UCSD-AML1 (cell line): ENCODE measurements around the gene RAB8B.
"Not testable (repeated sequence)": the region's sequence is repeated elsewhere in the genome, so short reads cannot be mapped to it uniquely, and the experiment has no call there.

Source experiments
- DNase-seq: peaks from one replicate; lab custom pipeline; 2025; ENCODE audit not compliant: unreplicated experiment; lab: John Stamatoyannopoulos, UW

RAB8B gene

DNA sequence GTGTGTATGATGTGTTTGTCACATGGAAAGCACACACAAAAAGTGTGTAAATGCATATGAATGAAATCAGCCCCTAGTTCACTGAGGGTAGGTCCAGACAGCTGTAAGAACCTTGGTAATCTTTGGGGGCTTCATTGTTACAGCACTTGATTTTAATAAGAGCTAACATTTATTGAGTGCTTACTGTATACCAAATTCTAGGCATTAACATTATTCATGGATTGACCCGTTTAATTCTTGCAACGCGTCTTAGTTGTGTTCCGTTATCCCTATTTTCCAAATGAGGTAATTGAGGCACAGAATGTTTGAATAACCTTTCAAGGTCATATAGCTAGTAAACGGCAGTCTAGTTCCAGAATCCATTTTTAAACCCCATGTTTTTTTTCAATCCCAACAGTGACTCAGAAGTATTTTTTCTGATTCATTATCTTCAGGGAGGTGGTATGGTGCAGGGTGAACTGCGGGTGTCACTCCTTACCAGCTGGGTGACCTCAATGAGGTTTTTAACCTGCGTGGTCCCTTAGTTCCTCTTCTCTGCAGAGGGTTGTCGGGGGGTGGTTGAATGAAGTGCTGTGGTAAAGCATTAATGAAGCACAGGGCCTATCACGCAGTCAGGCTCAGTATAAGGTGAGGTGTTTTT, 14.2 kb downstream of the RAB8B start:
- peak; percentile 22 for DNase-seq

DNA sequence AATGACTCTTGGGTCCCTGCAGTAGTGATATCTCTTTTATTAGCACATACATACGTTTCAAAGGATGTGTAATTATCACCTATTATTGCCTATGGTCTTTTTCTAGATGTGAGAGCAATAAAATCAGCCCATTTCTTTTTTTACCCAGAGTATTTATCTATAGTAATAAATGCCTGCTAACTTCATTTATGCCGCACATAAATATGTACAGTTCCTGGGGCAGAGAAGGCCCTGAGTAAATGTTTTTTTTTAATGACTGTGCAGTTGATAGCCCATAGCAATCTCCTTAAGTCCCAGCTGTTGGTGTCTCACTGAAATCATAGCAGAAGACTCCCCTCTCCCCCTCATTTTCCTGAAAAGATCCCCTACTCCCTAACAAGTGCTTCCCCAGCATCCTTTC, 16.7 kb downstream of the RAB8B start:
- no peak for DNase-seq

DNA sequence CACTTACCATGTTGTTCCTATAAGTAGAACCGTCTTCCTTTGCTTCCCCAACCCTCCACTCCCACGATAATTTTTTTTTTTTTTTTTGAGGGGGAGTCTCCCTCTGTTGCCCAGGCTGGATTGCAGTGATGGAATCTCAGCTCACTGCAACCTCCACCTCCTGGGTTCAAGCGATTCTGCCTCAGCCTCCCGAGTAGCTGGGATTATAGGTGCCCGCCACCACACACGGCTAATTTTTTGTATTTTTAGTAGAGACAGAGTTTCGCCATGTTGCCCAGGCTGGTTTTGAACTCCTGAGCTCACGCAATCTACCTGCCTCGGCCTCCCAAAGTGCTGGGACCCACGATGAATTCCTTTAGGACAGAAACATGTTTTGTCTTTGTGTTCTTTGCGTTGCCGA, 19.4 kb downstream of the RAB8B start:
- DNase-seq: not testable (repeated sequence)

GRCh38 chr15:63210151-63211091, 21.0 kb downstream of the RAB8B start:
- DNase-seq: no peak

DNA sequence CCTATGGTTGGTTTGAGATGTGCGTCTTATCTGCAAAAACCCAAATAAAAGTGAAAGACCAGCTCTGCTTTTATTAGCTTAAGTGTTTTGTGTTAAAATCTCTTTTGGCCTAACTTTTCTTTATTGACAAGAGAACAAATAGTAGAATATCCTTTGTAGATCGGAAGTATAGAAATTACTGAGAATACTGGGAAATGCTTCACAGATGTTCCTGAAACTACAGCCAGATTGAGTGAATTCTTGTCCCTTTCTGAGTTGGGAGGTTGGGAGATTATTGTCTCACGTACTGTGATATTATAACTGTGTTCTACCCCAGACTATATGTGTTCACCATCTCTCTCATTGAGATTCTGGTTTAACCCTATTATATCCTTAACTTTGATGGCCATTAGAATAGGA, 21.7 kb downstream of the RAB8B start:
- DNase-seq: no peak

DNA sequence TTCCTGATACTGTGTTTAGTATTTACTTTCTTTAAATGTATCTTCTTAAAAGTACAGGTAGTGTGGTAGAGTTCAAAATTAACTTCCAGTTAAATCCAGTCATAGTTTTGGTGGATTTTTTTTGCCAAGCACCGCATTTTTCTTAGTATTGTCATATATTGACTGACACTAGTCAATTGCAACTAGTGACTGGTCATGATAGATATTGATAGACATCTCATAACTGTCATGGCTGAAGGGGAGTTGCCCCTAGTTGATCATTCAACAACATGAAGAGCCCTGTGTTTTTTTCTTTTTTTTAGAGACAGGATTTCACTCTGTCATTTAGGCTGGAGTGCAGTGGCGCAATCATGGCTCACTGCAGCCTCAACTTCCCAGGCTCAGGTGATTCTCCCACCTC, 22.1 kb downstream of the RAB8B start:
- no peak for DNase-seq

DNA sequence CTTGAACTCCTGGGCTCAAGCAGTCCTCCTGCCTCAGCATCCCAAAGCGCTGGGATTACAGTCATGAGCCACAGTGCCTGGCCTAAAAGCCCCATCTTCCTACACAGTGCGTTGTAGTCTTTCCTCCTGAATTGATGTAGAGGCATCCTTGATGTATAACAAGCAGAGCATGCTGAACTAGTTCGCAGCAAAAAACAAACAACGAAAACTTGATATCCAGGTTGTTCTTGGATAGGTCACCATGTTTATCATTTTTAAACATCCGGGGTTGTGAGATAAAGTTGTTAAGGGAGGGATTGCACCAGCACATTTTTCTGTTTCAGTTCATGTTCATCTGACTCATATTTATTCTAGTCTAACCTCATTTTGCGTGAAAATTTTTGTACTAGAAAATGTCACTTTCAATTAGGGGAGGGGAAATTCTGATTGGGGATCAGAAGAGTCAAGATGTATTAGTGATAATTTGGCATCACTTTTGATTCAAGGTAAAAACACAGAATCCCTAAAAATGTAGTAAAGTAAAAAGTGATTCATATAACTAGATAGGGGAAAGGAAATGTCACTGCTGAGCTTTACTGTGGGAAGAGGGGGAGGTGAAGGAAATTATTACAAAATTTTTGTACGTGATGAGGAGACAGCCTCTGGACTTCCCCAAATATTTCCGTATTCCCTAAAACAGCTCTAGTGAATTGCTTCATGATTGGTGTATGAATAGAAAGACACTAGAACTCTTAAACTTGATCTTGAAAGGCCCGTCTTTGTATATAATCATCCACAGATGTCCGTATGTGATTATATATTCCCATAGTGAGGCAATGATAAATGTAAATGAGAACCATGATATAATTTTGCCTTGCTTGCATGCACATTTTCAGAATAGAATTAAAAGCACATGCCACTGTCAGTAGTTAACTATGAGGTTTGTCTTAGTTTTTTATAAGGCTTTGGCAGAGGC, 22.9 kb downstream of the RAB8B start:
- no peak for DNase-seq

DNA sequence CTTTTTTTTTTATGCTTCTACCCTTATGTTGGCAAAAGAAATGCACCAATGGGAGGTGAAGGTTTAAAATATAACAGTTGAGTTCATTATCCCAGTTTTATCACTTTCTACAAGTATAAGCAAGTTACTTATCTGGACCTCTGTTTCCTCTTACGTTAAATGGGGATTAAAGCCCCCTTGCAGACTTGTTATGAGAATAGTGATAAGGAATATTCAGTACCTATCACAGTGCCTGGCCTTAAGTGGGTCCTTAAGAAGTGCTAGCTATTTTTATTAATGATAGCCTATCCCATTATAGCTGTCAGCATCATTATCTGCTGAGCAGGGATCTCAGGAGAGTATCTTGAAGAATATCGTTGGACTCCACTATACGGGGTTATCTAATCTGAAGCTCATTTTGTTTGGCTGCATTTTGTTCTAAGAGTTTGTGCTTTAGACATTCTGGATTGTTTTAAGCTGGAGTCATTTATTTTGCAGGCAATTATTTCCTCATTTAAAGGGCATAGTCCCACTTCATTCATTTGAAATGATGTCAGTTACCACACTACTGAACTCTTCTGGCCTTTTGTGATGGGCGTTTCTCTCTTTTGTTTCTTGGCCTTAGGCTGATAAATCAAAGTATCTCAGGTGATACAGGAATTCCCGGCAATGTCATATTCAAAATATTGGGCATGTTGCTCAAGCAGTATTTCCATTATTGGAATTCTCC, 28.8 kb downstream of the RAB8B start:
- no peak for DNase-seq

- no peak for DNase-seq
Measured at GRCh38 chr15:63219196-63219710, 29.8 kb downstream of the RAB8B start.

- DNase-seq: no peak
Measured at GRCh38 chr15:63221346-63221745, 31.9 kb downstream of the RAB8B start.

GRCh38 chr15:63223463-63223862, 34.1 kb downstream of the RAB8B start:
- DNase-seq: no peak

DNA sequence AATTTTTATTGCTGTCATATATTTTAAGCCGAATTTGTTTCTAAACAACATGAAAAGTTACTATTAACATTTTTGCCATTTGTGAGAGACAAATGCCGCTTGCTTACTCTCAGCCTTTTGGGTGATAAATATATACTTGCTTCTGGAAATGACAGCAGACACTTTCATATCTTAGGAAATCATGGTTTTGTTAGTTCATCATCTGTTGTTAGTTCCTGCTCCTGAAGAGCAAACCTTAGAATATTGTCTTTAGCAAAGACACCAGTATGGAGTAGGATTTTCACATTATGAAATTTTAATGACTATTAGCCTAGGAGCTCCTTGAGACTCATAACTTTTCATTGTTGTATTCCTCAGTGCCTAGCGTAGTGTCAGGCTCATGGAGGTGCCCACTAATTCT, 36.0 kb downstream of the RAB8B start:
- no peak for DNase-seq

- no peak for DNase-seq
Measured at GRCh38 chr15:63226155-63226883, 36.9 kb downstream of the RAB8B start.

DNA sequence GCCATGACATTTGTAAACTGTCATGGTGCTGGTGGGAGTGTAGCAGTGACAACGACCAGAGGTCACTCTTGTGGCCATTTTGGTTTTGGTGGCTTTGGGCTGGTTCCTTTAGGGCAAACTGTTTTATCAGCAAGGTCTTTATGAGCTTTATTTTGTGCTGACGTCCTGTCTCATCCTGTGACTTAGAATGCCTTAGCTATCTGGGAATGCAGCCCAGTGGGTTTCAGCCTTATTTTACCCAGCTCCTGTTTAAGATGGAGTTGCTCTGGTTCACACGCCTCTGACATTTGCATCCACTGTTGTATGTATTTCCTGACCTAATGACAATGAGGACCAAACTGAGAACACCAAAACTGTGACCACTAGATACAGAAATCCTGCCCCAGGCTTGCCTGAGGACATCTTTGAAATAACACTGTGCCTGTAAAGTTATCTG, 37.6 kb downstream of the RAB8B start:
- peak; percentile 18 for DNase-seq

DNA sequence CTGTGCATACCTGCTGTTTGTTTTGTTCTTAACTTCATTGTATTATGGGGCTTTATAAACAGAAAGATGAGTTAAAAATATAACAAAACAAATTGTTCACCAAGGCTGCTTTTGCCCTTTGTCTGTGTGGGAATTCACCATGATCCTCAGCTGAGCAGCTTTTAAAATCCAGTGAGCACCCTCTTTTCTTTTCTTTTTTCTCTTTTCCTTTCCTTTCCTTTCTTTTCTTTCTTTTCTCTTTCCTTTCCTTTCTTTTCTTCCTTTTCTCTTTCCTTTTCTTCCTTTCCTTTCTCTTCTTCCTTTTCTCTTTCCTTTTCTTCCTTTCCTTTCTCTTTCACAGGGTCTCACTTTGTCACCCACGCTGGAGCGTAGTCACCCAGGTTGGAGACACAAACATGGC, 38.3 kb downstream of the RAB8B start:
- no peak for DNase-seq

DNA sequence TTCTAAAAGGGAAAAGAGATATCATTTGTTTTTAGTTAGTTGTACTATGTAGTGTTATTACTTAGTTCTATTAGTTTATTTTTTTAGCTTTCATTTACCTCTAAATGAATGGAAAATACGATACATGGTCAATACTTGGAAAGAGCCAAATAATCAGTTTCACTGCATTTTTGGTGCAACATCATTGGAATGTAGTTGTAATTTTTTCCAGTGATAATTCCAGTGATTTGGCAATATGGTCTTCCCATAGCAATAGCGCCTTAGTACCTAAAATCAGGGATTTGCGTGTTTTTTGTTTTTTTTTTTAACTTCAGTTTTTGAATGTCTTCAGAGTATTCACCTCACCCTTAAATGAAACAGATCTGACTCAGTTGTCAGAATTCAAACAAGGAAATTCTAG, 41.8 kb downstream of the RAB8B start:
- no peak for DNase-seq

DNA sequence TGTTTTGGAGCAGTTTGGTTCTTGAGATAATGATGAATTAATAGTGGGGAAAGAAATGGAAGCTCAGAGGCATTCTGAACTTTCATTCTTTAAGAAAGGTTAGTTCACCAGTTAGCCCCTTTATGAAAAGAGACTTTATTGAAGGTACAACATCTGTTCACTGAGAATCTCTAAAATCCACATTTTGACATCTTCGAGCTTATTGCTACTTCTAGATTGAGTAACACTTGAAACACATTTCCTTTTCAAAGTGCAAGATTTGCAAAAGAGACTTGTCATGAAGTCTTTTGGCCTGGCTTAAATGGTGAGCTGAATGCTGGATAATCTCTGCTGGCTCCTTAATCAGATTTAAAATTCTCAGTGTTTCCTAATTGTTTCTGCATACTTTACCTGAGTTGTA, 42.3 kb downstream of the RAB8B start:
- no peak for DNase-seq

GRCh38 chr15:63232405-63232804, 43.0 kb downstream of the RAB8B start:
- DNase-seq: no peak

- no peak for DNase-seq
Measured at GRCh38 chr15:63232943-63233342, 43.5 kb downstream of the RAB8B start.
